ENCODE measurements around the gene NFKBIL1.

The NFKBIL1 gene

GRCh38 chr6:31556307-31556706 is 8.9 kb downstream of the NFKBIL1 start:
- TF ChIP-seq CEBPB (IDR thresholded peaks at IDR 0.05), result no peak
- TF ChIP-seq, protein P1, sequence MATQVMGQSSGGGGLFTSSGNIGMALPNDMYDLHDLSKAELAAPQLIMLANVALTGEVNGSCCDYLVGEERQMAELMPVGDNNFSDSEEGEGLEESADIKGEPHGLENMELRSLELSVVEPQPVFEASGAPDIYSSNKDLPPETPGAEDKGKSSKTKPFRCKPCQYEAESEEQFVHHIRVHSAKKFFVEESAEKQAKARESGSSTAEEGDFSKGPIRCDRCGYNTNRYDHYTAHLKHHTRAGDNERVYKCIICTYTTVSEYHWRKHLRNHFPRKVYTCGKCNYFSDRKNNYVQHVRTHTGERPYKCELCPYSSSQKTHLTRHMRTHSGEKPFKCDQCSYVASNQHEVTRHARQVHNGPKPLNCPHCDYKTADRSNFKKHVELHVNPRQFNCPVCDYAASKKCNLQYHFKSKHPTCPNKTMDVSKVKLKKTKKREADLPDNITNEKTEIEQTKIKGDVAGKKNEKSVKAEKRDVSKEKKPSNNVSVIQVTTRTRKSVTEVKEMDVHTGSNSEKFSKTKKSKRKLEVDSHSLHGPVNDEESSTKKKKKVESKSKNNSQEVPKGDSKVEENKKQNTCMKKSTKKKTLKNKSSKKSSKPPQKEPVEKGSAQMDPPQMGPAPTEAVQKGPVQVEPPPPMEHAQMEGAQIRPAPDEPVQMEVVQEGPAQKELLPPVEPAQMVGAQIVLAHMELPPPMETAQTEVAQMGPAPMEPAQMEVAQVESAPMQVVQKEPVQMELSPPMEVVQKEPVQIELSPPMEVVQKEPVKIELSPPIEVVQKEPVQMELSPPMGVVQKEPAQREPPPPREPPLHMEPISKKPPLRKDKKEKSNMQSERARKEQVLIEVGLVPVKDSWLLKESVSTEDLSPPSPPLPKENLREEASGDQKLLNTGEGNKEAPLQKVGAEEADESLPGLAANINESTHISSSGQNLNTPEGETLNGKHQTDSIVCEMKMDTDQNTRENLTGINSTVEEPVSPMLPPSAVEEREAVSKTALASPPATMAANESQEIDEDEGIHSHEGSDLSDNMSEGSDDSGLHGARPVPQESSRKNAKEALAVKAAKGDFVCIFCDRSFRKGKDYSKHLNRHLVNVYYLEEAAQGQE (IDR thresholded peaks at IDR 0.05; ENCODE audit: low read depth), result no peak
- TF ChIP-seq RAD21 (IDR thresholded peaks at IDR 0.05; ENCODE audit: low read depth), result no peak
- TF ChIP-seq TCF12 (IDR thresholded peaks at IDR 0.05; ENCODE audit: low read depth), result no peak
- TF ChIP-seq TEAD4 (IDR thresholded peaks at IDR 0.05), result no peak
- TF ChIP-seq CREB1 (IDR thresholded peaks at IDR 0.05; ENCODE audit: low read depth), result no peak
- TF ChIP-seq NFIC (IDR thresholded peaks at IDR 0.05), result no peak
- no peak for TF ChIP-seq ZBTB7A (IDR thresholded peaks at IDR 0.05; ENCODE audit: low read depth)
- TF ChIP-seq, protein P2, sequence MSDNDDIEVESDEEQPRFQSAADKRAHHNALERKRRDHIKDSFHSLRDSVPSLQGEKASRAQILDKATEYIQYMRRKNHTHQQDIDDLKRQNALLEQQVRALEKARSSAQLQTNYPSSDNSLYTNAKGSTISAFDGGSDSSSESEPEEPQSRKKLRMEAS (IDR thresholded peaks at IDR 0.05), result no peak
- TF ChIP-seq TAF1 (IDR thresholded peaks at IDR 0.05; ENCODE audit: low read depth), result no peak
- no peak for TF ChIP-seq YY1 (IDR thresholded peaks at IDR 0.05; ENCODE audit: low read depth)

DNA sequence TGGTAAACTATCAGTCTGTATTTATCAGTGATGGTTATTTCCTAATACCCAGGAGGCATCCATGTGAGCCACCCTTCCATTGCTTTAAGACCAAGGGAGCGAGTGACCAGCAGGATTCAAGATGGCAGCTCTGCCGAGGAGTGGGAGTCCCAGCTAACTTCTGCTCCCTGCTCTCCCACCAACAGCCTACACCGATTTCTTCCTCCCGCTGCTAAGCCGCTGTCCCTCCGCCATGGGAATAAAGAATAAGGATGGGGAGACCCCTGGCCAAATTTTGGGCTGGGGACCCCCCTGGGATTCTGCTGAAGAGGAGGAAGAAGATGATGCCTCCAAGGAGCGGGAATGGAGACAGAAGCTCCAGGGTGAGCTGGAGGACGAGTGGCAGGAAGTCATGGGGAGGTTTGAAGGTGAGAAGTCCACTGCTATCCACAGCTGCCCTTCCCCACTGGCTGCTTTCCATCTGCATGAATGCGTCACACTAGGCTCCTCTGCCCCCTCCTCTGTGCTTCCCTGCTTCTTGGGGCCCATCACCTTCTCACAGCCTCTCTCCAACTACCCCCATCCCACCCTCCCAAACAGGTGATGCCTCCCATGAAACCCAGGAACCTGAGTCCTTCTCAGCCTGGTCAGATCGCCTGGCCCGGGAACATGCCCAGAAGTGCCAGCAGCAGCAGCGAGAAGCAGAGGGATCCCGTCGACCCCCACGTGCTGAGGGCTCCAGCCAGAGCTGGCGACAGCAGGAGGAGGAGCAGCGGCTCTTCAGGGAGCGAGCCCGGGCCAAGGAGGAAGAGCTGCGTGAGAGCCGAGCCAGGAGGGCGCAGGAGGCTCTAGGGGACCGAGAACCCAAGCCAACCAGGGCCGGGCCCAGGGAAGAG is 10.3 kb downstream of the NFKBIL1 start:
- TF ChIP-seq YY1 (IDR thresholded peaks at IDR 0.05; ENCODE audit: low read depth) (no peak), TEAD4 (IDR thresholded peaks at IDR 0.05) (no peak), RAD21 (IDR thresholded peaks at IDR 0.05; ENCODE audit: low read depth) (no peak), EGR1 (IDR thresholded peaks at IDR 0.05) (no peak), CEBPB (IDR thresholded peaks at IDR 0.05) (no peak), NFIC (IDR thresholded peaks at IDR 0.05) (no peak), CREB1 (IDR thresholded peaks at IDR 0.05; ENCODE audit: low read depth) (no peak)
- TF ChIP-seq, protein P1 (IDR thresholded peaks at IDR 0.05; ENCODE audit: low read depth), result no peak

- TF ChIP-seq YY1 (IDR thresholded peaks at IDR 0.05; ENCODE audit: low read depth) (no peak), FOXM1 (IDR thresholded peaks at IDR 0.05; ENCODE audit: borderline replicate concordance, low read depth) (no peak), EP300 (IDR thresholded peaks at IDR 0.05; ENCODE audit: borderline replicate concordance) (no peak), TCF12 (IDR thresholded peaks at IDR 0.05; ENCODE audit: low read depth) (no peak), ZBTB7A (IDR thresholded peaks at IDR 0.05; ENCODE audit: low read depth) (no peak), CREB1 (IDR thresholded peaks at IDR 0.05; ENCODE audit: low read depth) (no peak), RAD21 (IDR thresholded peaks at IDR 0.05; ENCODE audit: low read depth) (no peak), NFIC (IDR thresholded peaks at IDR 0.05) (no peak), TAF1 (IDR thresholded peaks at IDR 0.05; ENCODE audit: low read depth) (no peak), TEAD4 (IDR thresholded peaks at IDR 0.05) (no peak), EGR1 (IDR thresholded peaks at IDR 0.05) (no peak), CEBPB (IDR thresholded peaks at IDR 0.05) (no peak), USF1 (IDR thresholded peaks at IDR 0.05) (no peak)
- TF ChIP-seq, protein P2 (IDR thresholded peaks at IDR 0.05), result no peak
- TF ChIP-seq, protein P1 (IDR thresholded peaks at IDR 0.05; ENCODE audit: low read depth), result no peak
Observed at GRCh38 chr6:31558318-31558625, 10.9 kb downstream of the NFKBIL1 start.

DNA sequence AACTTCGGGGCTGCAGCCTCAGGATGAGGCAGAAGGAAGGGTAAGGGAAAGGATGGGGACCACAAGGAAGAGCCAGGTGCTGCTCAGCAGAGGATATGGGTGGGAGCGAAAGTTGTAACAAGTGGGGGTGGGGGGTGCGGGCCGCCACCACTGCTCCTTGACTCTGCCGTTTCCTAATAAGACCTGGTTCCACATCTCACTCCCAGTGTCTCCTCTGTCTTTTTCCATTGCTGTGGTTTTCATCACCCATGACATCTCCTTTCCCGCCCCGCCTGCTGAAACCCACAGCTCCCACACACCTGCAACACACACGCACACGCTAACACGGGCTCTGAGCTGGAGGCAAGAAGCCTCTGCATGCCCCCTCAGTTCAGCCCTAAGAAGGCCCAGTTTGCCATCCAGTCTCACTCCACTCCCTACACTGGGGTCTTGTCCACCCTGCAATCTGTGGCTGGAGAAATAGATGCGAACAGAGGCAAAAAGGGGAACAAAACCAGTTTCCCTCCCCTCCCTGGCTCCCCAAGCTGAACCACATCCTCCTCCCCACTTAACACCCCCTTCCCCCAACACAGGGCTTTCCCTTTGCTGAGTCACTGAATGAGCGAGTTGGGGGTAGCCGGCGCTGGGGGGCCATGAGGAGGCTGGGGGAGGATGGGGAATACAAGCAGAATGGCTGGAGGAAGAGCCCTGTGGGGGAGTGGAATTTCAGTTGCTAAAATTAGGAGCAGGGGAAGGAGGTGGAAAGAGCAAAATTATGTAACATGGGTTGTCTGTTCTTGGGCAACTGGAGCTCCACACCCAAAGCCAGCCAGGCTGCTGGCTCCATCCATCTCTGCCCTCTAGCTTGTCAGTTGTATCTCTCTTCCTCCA is 11.5 kb downstream of the NFKBIL1 start:
- no peak for TF ChIP-seq YY1 (IDR thresholded peaks at IDR 0.05; ENCODE audit: low read depth)
- TF ChIP-seq CEBPB (IDR thresholded peaks at IDR 0.05), result no peak
